HG03521 (cell line): Measurements from ENCODE around the gene RABGAP1.

ENCODE experiments used
- ATAC-seq: cut with Tn5 transposase; IDR thresholded peaks from one replicate; pipeline ENCODE4 v1.9.1; 2021; ENCODE audit warnings: mild to moderate bottlenecking, moderate library complexity; ENCODE audit not compliant: unreplicated experiment

RABGAP1 gene

GRCh38 chr9:123080444-123080843, 139.6 kb downstream of the RABGAP1 start:
- no peak for ATAC-seq

- no peak for ATAC-seq
These were observed 141.0 kb downstream of the RABGAP1 start for GRCh38 chr9:123081824-123082223.

GRCh38 chr9:123083680-123084079, 142.9 kb downstream of the RABGAP1 start:
- ATAC-seq = no peak

GRCh38 chr9:123084256-123084655, 143.4 kb downstream of the RABGAP1 start:
- no peak for ATAC-seq

DNA sequence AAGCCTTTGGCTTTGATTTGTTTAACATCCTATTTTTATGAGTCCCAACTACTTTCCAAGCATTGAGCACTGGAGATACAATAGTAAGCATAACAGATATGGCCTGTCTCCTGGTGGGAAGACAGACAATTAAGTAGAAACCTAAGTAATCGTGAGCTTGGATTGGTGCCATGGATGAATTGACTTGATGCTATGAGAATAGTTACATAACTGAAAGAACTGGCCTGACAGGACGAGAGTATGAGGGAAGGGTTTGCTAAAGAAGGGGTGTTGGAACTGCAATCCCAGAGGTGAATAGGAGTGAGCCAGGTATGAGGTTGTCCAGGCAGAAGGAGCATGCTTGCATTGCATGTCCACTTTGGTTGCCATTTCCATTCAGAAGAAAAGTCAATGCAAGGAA, 145.1 kb downstream of the RABGAP1 start:
- no peak for ATAC-seq

DNA sequence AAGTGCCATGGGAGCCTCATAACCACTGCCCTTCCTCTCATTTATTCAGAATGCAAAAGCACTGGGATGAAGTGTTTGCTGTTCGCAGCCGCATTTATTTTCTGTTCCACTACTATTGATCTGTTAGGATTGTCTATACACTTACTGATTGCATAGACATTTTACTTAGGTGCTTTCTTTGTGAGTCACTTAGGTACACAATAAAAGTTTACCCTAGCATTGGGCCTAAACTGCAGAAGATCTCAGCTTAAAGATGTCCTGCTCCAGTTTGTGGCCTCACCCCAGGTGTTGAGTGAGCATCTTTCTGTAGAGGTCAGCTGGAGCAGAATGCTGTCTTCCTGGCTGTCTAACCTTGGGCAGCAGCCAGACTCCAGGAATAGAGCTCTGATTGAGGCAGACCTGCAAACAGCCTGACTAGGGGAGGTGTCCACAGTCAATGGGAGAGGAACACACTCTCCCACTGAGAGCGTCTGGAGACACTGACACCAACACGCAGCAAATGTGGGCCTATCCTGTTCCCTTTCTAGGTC, 146.6 kb downstream of the RABGAP1 start:
- no peak for ATAC-seq

- no peak for ATAC-seq
These were observed 148.2 kb downstream of the RABGAP1 start for GRCh38 chr9:123089040-123089439.

DNA sequence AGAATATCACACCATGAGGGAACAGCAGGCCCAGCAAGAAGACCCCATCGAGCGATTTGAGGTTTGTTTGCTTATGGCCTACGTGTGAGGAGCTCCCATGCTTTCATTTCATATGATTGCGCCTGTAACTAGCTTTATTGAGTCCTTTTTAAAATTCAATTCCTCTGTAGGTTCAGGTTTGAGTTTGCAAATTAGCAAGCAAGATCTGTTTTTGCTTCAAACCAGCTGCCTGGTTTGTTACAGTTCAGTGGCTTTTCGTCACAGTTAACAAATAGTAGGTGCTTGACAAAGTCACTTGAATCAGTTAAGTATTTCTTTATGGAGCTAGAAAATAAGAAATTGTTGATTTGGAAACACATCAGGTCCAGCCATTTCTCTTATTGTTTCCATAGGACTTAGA, 149.0 kb downstream of the RABGAP1 start:
- ATAC-seq = no peak

- no peak for ATAC-seq
These were observed 149.5 kb downstream of the RABGAP1 start for GRCh38 chr9:123090198-123090896.

DNA sequence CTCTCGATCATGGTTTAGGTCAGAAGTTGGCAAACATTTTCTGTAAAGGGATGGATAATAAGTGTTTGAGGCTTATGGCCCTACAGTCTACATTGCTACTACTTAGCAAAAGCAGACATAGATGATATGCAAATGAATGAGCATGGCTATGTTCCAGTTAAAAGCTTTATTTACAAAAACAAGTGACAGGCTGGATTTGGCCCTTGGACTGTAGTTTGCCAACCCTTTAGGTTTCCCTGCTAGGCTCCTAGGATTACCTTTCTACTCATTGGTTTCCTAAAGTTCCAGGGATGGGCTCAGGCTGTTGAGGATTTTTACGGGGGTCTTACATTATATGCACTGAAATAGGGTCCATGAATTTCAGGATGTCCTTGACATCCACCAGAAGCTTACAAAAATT, 150.1 kb downstream of the RABGAP1 start:
- no peak for ATAC-seq

DNA sequence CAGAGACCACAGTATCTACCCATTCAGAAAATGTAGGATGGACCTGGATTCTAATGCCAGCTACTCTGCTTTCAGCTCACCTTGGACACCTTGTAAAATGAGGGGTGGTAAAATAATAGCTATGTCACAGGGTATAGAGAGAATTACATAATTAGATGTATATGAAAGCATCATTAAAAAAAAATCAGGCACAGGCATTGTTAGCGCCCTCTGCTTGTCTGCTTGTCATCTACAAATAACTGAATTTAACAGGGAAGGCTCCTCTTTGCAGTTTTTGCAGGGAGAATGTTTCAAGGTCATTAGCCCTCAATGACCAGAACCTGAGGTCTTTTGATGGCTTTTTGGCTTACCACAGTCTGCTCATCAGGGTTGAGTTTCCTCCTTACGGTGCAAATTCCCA, 150.6 kb downstream of the RABGAP1 start:
- no peak for ATAC-seq

- no peak for ATAC-seq
These were observed 152.3 kb downstream of the RABGAP1 start for GRCh38 chr9:123093141-123093540.

- no peak for ATAC-seq
These were observed 156.2 kb downstream of the RABGAP1 start for GRCh38 chr9:123096987-123097386.

DNA sequence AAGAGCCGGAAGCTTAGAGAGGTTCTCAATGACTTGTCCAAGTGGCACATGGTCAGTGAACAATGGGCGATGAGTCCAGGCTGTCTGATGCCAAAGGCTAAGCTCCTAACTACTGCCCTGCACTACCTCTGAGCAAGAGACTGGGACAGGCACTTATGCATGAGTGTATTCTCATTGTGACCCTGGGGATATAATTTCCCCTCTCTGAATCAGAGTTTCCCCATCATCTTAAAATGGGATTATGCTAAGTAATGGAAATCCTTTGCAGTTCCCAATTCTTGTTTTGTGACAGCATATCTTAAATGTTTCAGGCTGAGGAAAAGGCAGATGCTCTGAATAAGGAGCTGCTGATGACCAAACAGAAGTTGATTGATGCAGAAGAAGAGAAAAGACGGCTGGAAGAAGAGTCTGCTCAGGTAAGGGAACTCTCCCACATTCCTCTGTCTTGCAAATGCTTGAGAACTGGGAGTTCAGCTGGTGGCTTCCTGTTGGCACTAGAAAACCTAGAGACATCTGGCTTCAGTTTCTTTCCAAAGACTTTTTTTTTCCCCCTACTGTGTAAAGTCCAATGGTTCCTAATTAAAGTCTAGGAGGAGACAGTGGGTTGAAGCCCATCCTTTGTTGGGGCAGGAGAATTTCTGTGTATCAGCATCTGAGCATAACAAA, 156.7 kb downstream of the RABGAP1 start:
- ATAC-seq = no peak

- no peak for ATAC-seq
These were observed 157.3 kb downstream of the RABGAP1 start for GRCh38 chr9:123098096-123098459.

- ATAC-seq = no peak
These were observed 158.2 kb downstream of the RABGAP1 start for GRCh38 chr9:123099042-123099441.

DNA sequence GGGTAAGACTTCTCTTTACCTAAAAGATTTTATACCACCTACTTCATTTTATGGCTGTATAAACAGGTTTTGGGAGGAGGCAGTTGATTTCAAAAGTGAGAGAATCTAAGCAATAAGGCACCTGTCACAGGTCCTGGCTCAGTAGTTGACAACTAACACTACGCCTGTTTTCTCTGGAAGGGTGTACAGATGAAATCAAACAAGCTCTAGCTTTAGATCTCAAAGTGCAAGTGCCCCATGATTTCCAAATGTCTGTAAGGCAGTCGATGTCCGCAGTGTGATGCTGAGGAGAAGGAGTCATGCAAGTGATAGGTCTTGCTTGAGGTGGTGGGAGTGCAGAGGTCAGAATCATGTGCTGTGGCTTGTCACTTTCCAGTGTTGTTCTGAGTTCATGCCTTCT, 158.7 kb downstream of the RABGAP1 start:
- no peak for ATAC-seq

GRCh38 chr9:123102375-123103113, 161.7 kb downstream of the RABGAP1 start:
- ATAC-seq = no peak

DNA sequence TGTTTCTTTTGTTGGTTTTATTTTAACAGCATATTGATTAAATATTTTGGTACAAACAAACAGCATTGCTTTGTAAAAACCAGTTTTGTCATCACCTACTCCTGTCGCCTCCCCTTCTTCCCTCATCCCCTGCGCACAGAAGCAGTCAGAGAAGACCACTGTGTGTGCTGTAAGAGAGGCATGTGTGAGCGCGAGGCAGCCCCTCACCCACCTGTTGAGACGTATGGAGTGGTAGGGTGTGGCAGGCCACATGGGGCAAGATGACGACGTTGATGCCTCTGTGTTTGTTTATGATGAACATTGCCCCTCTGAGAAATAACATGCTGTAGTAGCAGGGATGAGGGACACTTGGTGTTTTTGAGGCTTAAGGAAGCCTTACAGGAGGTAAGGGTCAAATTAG, 164.0 kb downstream of the RABGAP1 start:
- ATAC-seq = no peak

- ATAC-seq = no peak
These were observed 164.7 kb downstream of the RABGAP1 start for GRCh38 chr9:123105490-123105889.

DNA sequence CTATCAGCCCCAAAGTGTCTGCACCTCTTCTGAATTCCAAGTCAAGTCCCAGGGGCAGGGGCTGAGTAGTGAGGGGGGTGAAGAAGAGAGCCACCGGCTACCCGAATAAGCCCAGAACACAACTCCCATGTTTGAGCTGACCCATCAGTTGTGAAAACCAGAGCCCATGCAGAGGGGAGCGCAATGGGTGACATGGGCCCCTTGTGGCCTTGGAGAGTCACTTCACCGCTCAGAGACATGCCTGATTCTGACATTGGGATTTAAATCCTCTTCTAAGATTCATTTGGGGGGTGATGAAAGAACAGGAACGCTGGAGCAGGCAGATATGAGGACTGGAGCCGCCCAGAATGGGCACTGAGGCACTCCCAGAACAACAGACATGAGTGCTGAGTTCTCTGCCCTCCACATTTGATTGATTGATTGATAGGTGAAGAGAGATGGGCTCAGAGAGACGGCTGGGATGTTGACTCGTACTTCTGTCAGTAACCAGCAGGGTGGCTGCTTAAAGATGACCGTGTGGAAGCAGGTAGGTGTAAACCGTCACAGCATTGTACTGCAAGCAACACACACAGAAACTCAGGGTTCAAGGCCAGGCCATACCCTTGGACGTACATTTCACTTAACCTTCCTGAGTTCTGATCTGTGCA, 166.9 kb downstream of the RABGAP1 start:
- no peak for ATAC-seq
